Measurements from ENCODE around the gene PRKAG1.

PRKAG1 gene

GRCh38 chr12:49052451-49053208 lies 34.1 kb upstream of the PRKAG1 start (continued):
- no peak for TF ChIP-seq GLIS2 (tag by site-specific recombination; IDR thresholded peaks at IDR 0.05)

DNA sequence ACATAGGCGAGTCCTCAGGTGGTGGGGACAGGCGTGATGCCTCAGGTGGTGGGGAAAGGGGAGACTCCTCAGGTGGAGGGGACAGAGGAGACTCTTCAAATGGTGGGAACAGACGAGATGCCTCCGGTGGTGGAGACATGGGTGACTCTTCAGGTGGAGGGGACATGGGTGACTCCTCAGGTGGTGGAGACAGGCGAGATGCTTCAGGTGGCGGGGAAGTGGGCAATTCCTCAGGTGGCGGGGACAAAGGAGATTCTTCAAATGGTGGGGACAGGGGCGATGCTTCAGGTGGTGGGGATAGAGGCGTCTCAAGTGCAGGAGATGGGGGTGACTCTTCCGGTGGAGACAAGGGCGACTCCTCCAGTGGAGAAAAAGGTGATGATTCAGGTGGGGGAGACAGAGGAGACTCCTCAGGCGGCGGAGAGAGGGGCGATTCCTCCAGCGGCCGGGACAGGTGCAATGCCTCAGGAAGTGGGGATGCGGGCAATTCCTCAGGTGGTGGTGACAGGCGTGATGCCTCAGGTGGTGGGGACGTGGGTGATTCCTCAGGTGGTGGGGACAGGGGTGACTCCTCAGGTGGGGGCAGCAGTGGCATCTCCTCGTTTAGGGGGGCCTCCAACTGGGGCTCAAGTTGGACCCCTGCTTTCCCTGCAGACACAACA lies 33.3 kb upstream of the PRKAG1 start:
- TF ChIP-seq SCRT1 (tag by site-specific recombination; IDR thresholded peaks at IDR 0.05; ENCODE audit: borderline replicate concordance) (peak; percentile 99), ZNF549 (tag by site-specific recombination; IDR thresholded peaks at IDR 0.05) (no peak), ZNF629 (tag by site-specific recombination; IDR thresholded peaks at IDR 0.05) (no peak), ZBTB48 (tag by site-specific recombination; IDR thresholded peaks at IDR 0.05) (no peak), ZBTB49 (tag by site-specific recombination; IDR thresholded peaks at IDR 0.05; ENCODE audit: low read depth) (no peak), ZBTB8A (tag by site-specific recombination; IDR thresholded peaks at IDR 0.05) (no peak), SP2 (tag by site-specific recombination; IDR thresholded peaks at IDR 0.05) (no peak), SCRT2 (tag by site-specific recombination; IDR thresholded peaks at IDR 0.05) (peak; percentile 92), ZNF530 (tag by site-specific recombination; IDR thresholded peaks at IDR 0.05; ENCODE audit: low read depth) (no peak), ZFP3 (tag by site-specific recombination; IDR thresholded peaks at IDR 0.05; ENCODE audit: low read depth) (no peak), GLI4 (tag by site-specific recombination; IDR thresholded peaks at IDR 0.05) (no peak)
- TF ChIP-seq, protein P1, sequence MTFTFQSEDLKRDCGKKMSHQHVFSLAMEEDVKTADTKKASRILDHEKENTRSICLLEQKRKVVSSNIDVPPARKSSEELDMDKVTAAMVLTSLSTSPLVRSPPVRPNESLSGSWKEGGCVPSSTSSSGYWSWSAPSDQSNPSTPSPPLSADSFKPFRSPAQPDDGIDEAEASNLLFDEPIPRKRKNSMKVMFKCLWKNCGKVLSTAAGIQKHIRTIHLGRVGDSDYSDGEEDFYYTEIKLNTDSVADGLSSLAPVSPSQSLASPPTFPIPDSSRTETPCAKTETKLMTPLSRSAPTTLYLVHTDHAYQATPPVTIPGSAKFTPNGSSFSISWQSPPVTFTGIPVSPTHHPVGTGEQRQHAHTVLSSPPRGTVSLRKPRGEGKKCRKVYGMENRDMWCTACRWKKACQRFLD (tag by site-specific recombination; IDR thresholded peaks at IDR 0.05): no peak
- Histone ChIP-seq H3K27ac (ENCODE audit: extremely low read depth, low read depth, low read length) (no peak overlapping the region), H3K9me3 (ENCODE audit: control insufficient read depth, insufficient read depth, low read depth, low read length) (no peaks in the 10 kb centered on the region), H3K4me3 (ENCODE audit: low read depth, low read length) (no peak overlapping the region), H3K4me1 (ENCODE audit: control insufficient read depth, insufficient read depth, low read length) (peaks cover 8% of the 10 kb centered on the region; the same call in 1 of the 2 replicates), H3K36me3 (ENCODE audit: control insufficient read depth in 2 of 2, insufficient read depth in 1 of 2, low read length in 2 of 2) (peaks cover 49 to 90% of the 10 kb centered on the region in 2 experiments)
- POLR2A ChIA-PET: no interaction called here
- CTCF ChIA-PET: no interaction called here

DNA sequence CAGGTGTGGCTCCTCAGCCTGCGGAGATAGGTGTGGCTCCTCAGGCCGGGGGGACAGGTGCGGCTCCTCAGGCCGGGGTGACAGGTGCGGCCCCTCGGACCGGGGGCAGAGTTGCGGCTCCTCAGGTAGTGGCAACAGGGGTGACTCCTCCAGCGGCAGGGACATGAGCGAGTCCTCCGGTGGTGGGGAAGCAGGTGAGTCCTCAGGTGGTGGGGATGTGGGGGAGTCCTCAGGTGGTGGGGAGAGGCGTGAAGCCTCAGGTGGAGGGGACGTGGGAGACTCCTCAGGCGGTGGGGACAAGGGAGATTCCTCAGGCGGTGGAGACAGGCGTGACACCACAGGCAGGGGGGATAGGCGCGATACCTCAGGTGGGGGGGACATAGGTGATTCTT lies 32.8 kb upstream of the PRKAG1 start:
- CTCF ChIA-PET: no interaction called here
- Histone ChIP-seq H3K36me3 (ENCODE audit: control insufficient read depth in 2 of 2, insufficient read depth in 1 of 2, low read length in 2 of 2) (peaks cover 52 to 96% of the 10 kb centered on the region in 2 experiments), H3K27ac (ENCODE audit: extremely low read depth, low read depth, low read length) (no peak overlapping the region), H3K4me3 (ENCODE audit: low read depth, low read length) (no peak overlapping the region), H3K9me3 (ENCODE audit: control insufficient read depth, insufficient read depth, low read depth, low read length) (no peaks in the 10 kb centered on the region), H3K4me1 (ENCODE audit: control insufficient read depth, insufficient read depth, low read length) (peaks cover 4% of the 10 kb centered on the region; the same call in 1 of the 2 replicates)
- POLR2A ChIA-PET: no interaction called here
- TF ChIP-seq, protein P2, sequence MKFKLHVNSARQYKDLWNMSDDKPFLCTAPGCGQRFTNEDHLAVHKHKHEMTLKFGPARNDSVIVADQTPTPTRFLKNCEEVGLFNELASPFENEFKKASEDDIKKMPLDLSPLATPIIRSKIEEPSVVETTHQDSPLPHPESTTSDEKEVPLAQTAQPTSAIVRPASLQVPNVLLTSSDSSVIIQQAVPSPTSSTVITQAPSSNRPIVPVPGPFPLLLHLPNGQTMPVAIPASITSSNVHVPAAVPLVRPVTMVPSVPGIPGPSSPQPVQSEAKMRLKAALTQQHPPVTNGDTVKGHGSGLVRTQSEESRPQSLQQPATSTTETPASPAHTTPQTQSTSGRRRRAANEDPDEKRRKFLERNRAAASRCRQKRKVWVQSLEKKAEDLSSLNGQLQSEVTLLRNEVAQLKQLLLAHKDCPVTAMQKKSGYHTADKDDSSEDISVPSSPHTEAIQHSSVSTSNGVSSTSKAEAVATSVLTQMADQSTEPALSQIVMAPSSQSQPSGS (tag by site-specific recombination; IDR thresholded peaks at IDR 0.05; ENCODE audit: low read depth): no peak
- no peak for TF ChIP-seq ZNF561 (tag by site-specific recombination; IDR thresholded peaks at IDR 0.05; ENCODE audit: borderline replicate concordance)
- no peak for TF ChIP-seq ZNF521 (tag by site-specific recombination; IDR thresholded peaks at IDR 0.05)
- TF ChIP-seq ZNF639 (tag by site-specific recombination; IDR thresholded peaks at IDR 0.05): no peak
- TF ChIP-seq ZNF10 (tag by site-specific recombination; IDR thresholded peaks at IDR 0.05): no peak
- TF ChIP-seq ZNF37A (tag by site-specific recombination; IDR thresholded peaks at IDR 0.05): no peak
- no peak for TF ChIP-seq TCF7L2 (IDR thresholded peaks at IDR 0.05; ENCODE audit: borderline replicate concordance, low read depth, low read length)
- TF ChIP-seq IKZF3 (tag by site-specific recombination; IDR thresholded peaks at IDR 0.05): no peak
- TF ChIP-seq ZNF514 (tag by site-specific recombination; IDR thresholded peaks at IDR 0.05): no peak
- TF ChIP-seq ZNF266 (tag by site-specific recombination; IDR thresholded peaks at IDR 0.05; ENCODE audit: low read depth): no peak
- TF ChIP-seq MYNN (tag by site-specific recombination; IDR thresholded peaks at IDR 0.05; ENCODE audit: borderline replicate concordance): no peak
- TF ChIP-seq SP7 (tag by site-specific recombination; IDR thresholded peaks at IDR 0.05): no peak
- TF ChIP-seq, protein P1 (tag by site-specific recombination; IDR thresholded peaks at IDR 0.05): no peak
- TF ChIP-seq ZNF621 (tag by site-specific recombination; IDR thresholded peaks at IDR 0.05): no peak

Measured in HEK293 (cell line).